Right atrium auricular region (tissue), 2 donors: ENCODE results near the gene GOLIM4. TPM values are rescaled to one million over a fixed set of nuclear protein-coding genes. Genes with fewer than 3 reads are reported as not detected.
A peak's percentile ranks its signal among the peaks of the same experiment; 100 is the strongest.

Experiments used
- DNase-seq: peaks from one replicate; pipeline ENCODE4 v3.0.0-alpha.2; 2019; ENCODE audit warnings: low spot score
- H3K27ac ChIP-seq, 2 donors: fragments of 200-600 bp; sonication (generic); 1 replicate in 1 of 2; 2 replicates in 1 of 2; pipeline ENCODE4 v1.5.1; 2016 to 2019
- H3K27me3 ChIP-seq, 2 donors: fragments of 200-600 bp; sonication (generic); one replicate each; pipeline versions ENCODE4 v1.5.1 to v1.6.0; 2017 to 2019
- H3K36me3 ChIP-seq: fragments of 200-600 bp; sonication (generic); one replicate; pipeline ENCODE4 v1.5.1; 2016
- H3K4me1 ChIP-seq, 2 donors: fragments of 200-600 bp; sonication (generic); one replicate each; pipeline versions ENCODE4 v1.5.1 to v1.6.0; 2017 to 2019
- H3K4me3 ChIP-seq, 2 donors: fragments of 200-600 bp; sonication (generic); 1 replicate in 1 of 2; 2 replicates in 1 of 2; pipeline ENCODE4 v1.5.1; 2017 to 2019; ENCODE audit warnings: mild to moderate bottlenecking in 1 of 2, moderate library complexity in 1 of 2
- H3K9me3 ChIP-seq, 2 donors: fragments of 200-600 bp; sonication (generic); one replicate each; pipeline ENCODE4 v1.5.1; 2019
- CTCF ChIP-seq, 2 donors: fragments of 200-600 bp; sonication (generic); IDR thresholded peaks; one replicate each; pipeline ENCODE4 v1.5.1; 2019; ENCODE audit warnings: antibody characterized with exemption in 2 of 2
- total RNA-seq, 2 donors: library from RNA; depleted of rRNA; stranded (reverse); fragments of >200 nt; gene quantifications; one replicate each; pipeline ENCODE4 v1.1.0, GENCODE V29; 2016

GOLIM4 gene
- total RNA-seq, 2 donors from 2014 or later: 56.0 to 63.7 TPM

GRCh38 chr3:168080022-168080421 lies 15.7 kb downstream of the GOLIM4 start:
- Histone ChIP-seq H3K4me1 (peaks cover 0 to 30% of the 10 kb centered on the region in 2 donors), H3K27me3 (no peaks in the 10 kb centered on the region), H3K9me3 (no peaks in the 10 kb centered on the region), H3K4me3 (no peak overlapping the region), H3K36me3 (no peaks in the 10 kb centered on the region), H3K27ac (peak overlapping the region in 1 of 2 donors; percentile 11)
- DNase-seq: no peak
- TF ChIP-seq CTCF (IDR thresholded peaks at IDR 0.05): no peak

- DNase-seq: no peak
- H3K9me3 ChIP-seq: no peaks in the 10 kb centered on the region
- no peak for TF ChIP-seq CTCF (IDR thresholded peaks at IDR 0.05)
- H3K4me3 ChIP-seq: no peak overlapping the region
- H3K4me1 ChIP-seq: peaks cover 0 to 26% of the 10 kb centered on the region in 2 donors
- H3K27me3 ChIP-seq: no peaks in the 10 kb centered on the region
- H3K36me3 ChIP-seq: no peaks in the 10 kb centered on the region
- no peak overlapping the region for H3K27ac ChIP-seq
Observed at GRCh38 chr3:168077091-168077490, 18.6 kb downstream of the GOLIM4 start.

GRCh38 chr3:168073842-168074605 lies 21.7 kb downstream of the GOLIM4 start:
- H3K27ac ChIP-seq: peak overlapping the region; percentile 0 to 6
- no peaks in the 10 kb centered on the region for H3K9me3 ChIP-seq

GRCh38 chr3:168072323-168072650 lies 23.4 kb downstream of the GOLIM4 start:
- Histone ChIP-seq H3K27ac (peak overlapping the region in 1 of 2 donors; percentile 39), H3K36me3 (no peaks in the 10 kb centered on the region), H3K9me3 (no peaks in the 10 kb centered on the region), H3K4me1 (peaks cover 0 to 13% of the 10 kb centered on the region in 2 donors), H3K4me3 (no peak overlapping the region), H3K27me3 (no peaks in the 10 kb centered on the region)
- DNase-seq: no peak
- TF ChIP-seq CTCF (IDR thresholded peaks at IDR 0.05): no peak

More at GRCh38 chr3:168073842-168074605, 21.7 kb downstream of the GOLIM4 start:
- TF ChIP-seq CTCF (IDR thresholded peaks at IDR 0.05): no peak
- Histone ChIP-seq H3K4me1 (peaks cover 0 to 18% of the 10 kb centered on the region in 2 donors), H3K27me3 (no peaks in the 10 kb centered on the region), H3K4me3 (no peak overlapping the region), H3K36me3 (no peaks in the 10 kb centered on the region)
- DNase-seq: no peak

GRCh38 chr3:168071591-168072322 lies 24.0 kb downstream of the GOLIM4 start:
- DNase-seq: no peak
- Histone ChIP-seq H3K36me3 (no peaks in the 10 kb centered on the region), H3K27ac (peak overlapping the region in 1 of 2 donors; percentile 39), H3K27me3 (no peaks in the 10 kb centered on the region), H3K9me3 (no peaks in the 10 kb centered on the region), H3K4me1 (peaks cover 0 to 13% of the 10 kb centered on the region in 2 donors), H3K4me3 (no peak overlapping the region)
- TF ChIP-seq CTCF (IDR thresholded peaks at IDR 0.05): no peak
